Measurements from ENCODE around the gene PDIK1L.

GRCh38 chr1:26124418-26125331 lies 13.1 kb downstream of the PDIK1L start:
- no peak for TF ChIP-seq EP300 (IDR thresholded peaks at IDR 0.05)
- no peak for TF ChIP-seq POLR2AphosphoS5 (IDR thresholded peaks at IDR 0.05)
- TF ChIP-seq POLR2A (IDR thresholded peaks at IDR 0.05) = no peak
